HepG2 (cell line): ENCODE measurements around the gene ZFAND2A. TPM values are rescaled to one million over a fixed set of nuclear protein-coding genes. Genes with fewer than 3 reads are reported as not detected.
"Not testable (repeated sequence)": the region's sequence is repeated elsewhere in the genome, so short reads cannot be mapped to it uniquely, and the experiment has no call there.

ENCODE experiments used
- ATAC-seq: fragments of 200-7000 bp; cut with Tn5 transposase; 3 replicates; pipeline ENCODE4 v1.9.1; 2020; ENCODE audit warnings: mild to moderate bottlenecking, moderate library complexity
- BruUV-seq: library from RNA; stranded (reverse); fragments of 400-500 nt; replicated peaks from 2 replicates; lab custom pipeline; 2021; lab: Mats Ljungman, UMichigan
- CTCF ChIA-PET: fragments of 300-600 bp; formaldehyde crosslinking; extraction: SDS; loops from one replicate; lab custom pipeline; 2021; ENCODE audit warnings: low total read pairs, inconsistent platforms, low intra/inter-chr PET ratio; lab: Yijun Ruan, JAX
- POLR2A ChIA-PET: fragments of 350-600 bp; sonication (Branson Sonifier 250); formaldehyde crosslinking; loops from one replicate; lab custom pipeline; 2020; ENCODE audit warnings: antibody characterized with exemption, inconsistent platforms; lab: Yijun Ruan, JAX
- DNase-seq: peaks from one replicate; pipeline ENCODE4 v3.0.0-alpha.2; 2015; ENCODE audit warnings: low spot score
- FAIRE-seq: peaks from 3 replicates; lab custom pipeline; 2011; peaks lifted over from hg19 to GRCh38; lab: Jason Lieb, UNC
- H2AFZ ChIP-seq: one replicate; pipeline ENCODE4 v1.6.1; 2011; ENCODE audit warnings: low read length, inconsistent platforms
- H3K27ac ChIP-seq: fragments of 300-600 bp; 3 replicates; pipeline ENCODE4 v1.8.0; 2011; ENCODE audit warnings: mixed run types, mild to moderate bottlenecking, mixed read lengths, low read length, inconsistent platforms; ENCODE audit not compliant: insufficient read depth; ENCODE audit errors: extremely low read length
- H3K27me3 ChIP-seq, 2 experiments: fragments of 200-600 bp in 1 of 2; 2 replicates in 1 of 2; 3 replicates in 1 of 2; pipeline versions ENCODE4 v1.6.0 to v1.8.0; 2011; ENCODE audit warnings: low read length in 2 of 2, mild to moderate bottlenecking in 2 of 2, moderate library complexity in 2 of 2, inconsistent platforms in 1 of 2; ENCODE audit not compliant: insufficient read depth in 2 of 2, control insufficient read depth in 1 of 2
- H3K36me3 ChIP-seq, 2 experiments: fragments of 200-600 bp in 1 of 2; replicated peaks in 1 of 2; 2 replicates in 1 of 2; 3 replicates in 1 of 2; pipeline versions ENCODE4 v1.5.1 to v1.8.0; 2011; ENCODE audit warnings: low read length in 2 of 2, inconsistent platforms in 1 of 2; ENCODE audit not compliant: insufficient read depth in 2 of 2, control insufficient read depth in 1 of 2
- H3K4me1 ChIP-seq: 2 replicates; pipeline ENCODE4 v1.5.1; 2012; ENCODE audit warnings: low read length, inconsistent platforms; ENCODE audit not compliant: insufficient read depth
- H3K4me2 ChIP-seq: 2 replicates; pipeline ENCODE4 v1.6.0; 2011; ENCODE audit warnings: low read depth, low read length, inconsistent platforms
- H3K4me3 ChIP-seq, 3 experiments: fragments of 200-600 bp in 1 of 3; sonication (generic), shearing (Covaris generic) in 1 of 3; replicated peaks in 1 of 3; 2 replicates each; pipeline ENCODE4 v1.5.1; 2011 to 2016; ENCODE audit warnings: low read length in 3 of 3, inconsistent platforms in 2 of 3, low read depth in 2 of 3, mild to moderate bottlenecking in 2 of 3, control low read depth in 1 of 3, mixed read lengths in 1 of 3; ENCODE audit not compliant: insufficient read depth in 1 of 3
- H3K79me2 ChIP-seq: one replicate; pipeline ENCODE4 v1.6.1; 2011; ENCODE audit warnings: low read length, inconsistent platforms; ENCODE audit not compliant: insufficient read depth
- H3K9ac ChIP-seq: 2 replicates; pipeline ENCODE4 v1.6.0; 2011; ENCODE audit warnings: mild to moderate bottlenecking, low read depth, low read length, inconsistent platforms; ENCODE audit not compliant: insufficient read depth
- H3K9me3 ChIP-seq: 2 replicates; pipeline ENCODE4 v1.5.1; 2012; ENCODE audit warnings: mild to moderate bottlenecking, low read length
- H4K20me1 ChIP-seq: 2 replicates; pipeline ENCODE4 v1.6.0; 2011; ENCODE audit warnings: inconsistent platforms, mild to moderate bottlenecking, low read length, moderate library complexity; ENCODE audit not compliant: insufficient read depth
- ARHGAP35 ChIP-seq: sonication (generic); formaldehyde crosslinking; IDR thresholded peaks from 2 replicates; pipeline ENCODE4 v1.9.0; 2022; ENCODE audit warnings: mild to moderate bottlenecking, inconsistent platforms, moderate library complexity, missing genetic modification reagents, borderline replicate concordance
- KLF12 ChIP-seq: sonication (generic); formaldehyde crosslinking; IDR thresholded peaks from 2 replicates; pipeline ENCODE4 v1.4.0; 2020; ENCODE audit warnings: missing genetic modification reagents, borderline replicate concordance
- NONO ChIP-seq, 2 experiments: fragments of 450-650 bp in 1 of 2; sonication (generic) in 1 of 2; formaldehyde crosslinking in 1 of 2; IDR thresholded peaks in 1 of 2; conservative IDR thresholded peaks in 1 of 2; 2 replicates each; pipeline versions ENCODE4 v1.6.1 to v1.8.0; 2017 to 2022; ENCODE audit warnings: mild to moderate bottlenecking in 1 of 2, missing genetic modification reagents in 1 of 2, moderate library complexity in 1 of 2
- SAFB2 ChIP-seq: sonication (generic); formaldehyde crosslinking; IDR thresholded peaks from 2 replicates; pipeline ENCODE4 v1.5.1; 2020; ENCODE audit warnings: missing genetic modification reagents, low read depth, mild to moderate bottlenecking, borderline replicate concordance
- SRY ChIP-seq: sonication (generic); formaldehyde crosslinking; IDR thresholded peaks from 2 replicates; pipeline ENCODE4 v1.8.0; 2022; ENCODE audit warnings: mild to moderate bottlenecking, missing genetic modification reagents
- TARDBP ChIP-seq: sonication (generic); formaldehyde crosslinking; IDR thresholded peaks from 2 replicates; pipeline ENCODE4 v1.8.0; 2022; ENCODE audit warnings: mild to moderate bottlenecking, missing genetic modification reagents
- YEATS2 ChIP-seq: sonication (generic); formaldehyde crosslinking; IDR thresholded peaks from 2 replicates; pipeline ENCODE4 v1.4.0; 2020; ENCODE audit warnings: missing genetic modification reagents, borderline replicate concordance
- ZBTB42 ChIP-seq: sonication (generic); formaldehyde crosslinking; IDR thresholded peaks from 2 replicates; pipeline ENCODE4 v1.5.0; 2020; ENCODE audit warnings: mild to moderate bottlenecking, missing genetic modification reagents
- ZNF292 ChIP-seq: sonication (generic); formaldehyde crosslinking; IDR thresholded peaks from 2 replicates; pipeline ENCODE4 v1.8.1; 2022; ENCODE audit warnings: mild to moderate bottlenecking, low read depth, missing genetic modification reagents, borderline replicate concordance
- ZNF556 ChIP-seq: sonication (generic); formaldehyde crosslinking; IDR thresholded peaks from 2 replicates; pipeline ENCODE4 v1.4.0; 2020; ENCODE audit warnings: mild to moderate bottlenecking, missing genetic modification reagents, borderline replicate concordance
- ZNF563 ChIP-seq: sonication (generic); formaldehyde crosslinking; IDR thresholded peaks from 2 replicates; pipeline ENCODE4 v1.8.0; 2022; ENCODE audit warnings: mild to moderate bottlenecking, moderate library complexity, missing genetic modification reagents
- ZNF740 ChIP-seq: sonication (generic); formaldehyde crosslinking; IDR thresholded peaks from 2 replicates; pipeline ENCODE4 v1.4.0; 2020; ENCODE audit warnings: missing genetic modification reagents
- ZNF770 ChIP-seq: sonication (generic); formaldehyde crosslinking; IDR thresholded peaks from 2 replicates; pipeline ENCODE4 v1.5.0; 2020; ENCODE audit warnings: mild to moderate bottlenecking, missing genetic modification reagents
- ZNF883 ChIP-seq: sonication (generic); formaldehyde crosslinking; IDR thresholded peaks from 2 replicates; pipeline ENCODE4 v1.5.1; 2020; ENCODE audit warnings: mild to moderate bottlenecking, missing genetic modification reagents; ENCODE audit errors: not compliant biosample characterization
- WGBS: methylation state at CpG from one replicate; pipeline ENCODE4 v1.1.6; 2017; ENCODE audit warnings: low lambda C conversion rate; 5-methylcytosine and 5-hydroxymethylcytosine counted together
- in situ Hi-C: cut with HindIII; loops from 2 replicates; pipeline ENCODE4 v1.10.0; 2017; ENCODE audit warnings: low pct_unique_long_range_greater_than_20kb; ENCODE audit not compliant: extremely low pct_ligation_motif_present
- intact Hi-C: fragments of 100-400 bp; cut with micrococcal nuclease; formaldehyde crosslinking; loops from one replicate; pipeline ENCODE4 v1.10.0; 2022; ENCODE audit not compliant: unreplicated experiment
- polyA plus RNA-seq, 8 experiments: library from polyadenylated mRNA; depleted of rRNA in 3 of 8; stranded (reverse) in 7 of 8; unstranded in 1 of 8; fragments of >200 nt; fragmentation: Illumina TruSeq in 4 of 8; extraction: Trizol in 4 of 8; gene quantifications; 2 replicates each; pipeline versions ENCODE4 v1.2.1 to v1.2.3, GENCODE V29; 2011 to 2016; ENCODE audit warnings: low read depth in 4 of 8, missing spikeins in 1 of 8, mixed read lengths in 1 of 8; ENCODE audit not compliant: insufficient read depth in 1 of 8
- total RNA-seq, 5 experiments: library from RNA; depleted of rRNA; stranded (reverse); fragments of >200 nt; fragmentation: Illumina TruSeq; extraction: Trizol; gene quantifications; 2 replicates each; pipeline ENCODE4 v1.2.3, GENCODE V29; 2016; ENCODE audit warnings: low read depth in 1 of 5

The ZFAND2A gene
- total and polyA plus RNA-seq, 2 of the 13 experiments (the other 11 are each of a cell fraction or from before 2014, with no cell fraction given), result 140 to 153 TPM

- TF ChIP-seq ZNF770 (CRISPR knock-in tag) (peak; percentile 10), SAFB2 (0 out of 2 replicates have a peak, but pooled peaks have one; percentile 8), YEATS2 (CRISPR knock-in tag) (peak; percentile 87; the same call in 1 of the 2 replicates), ZNF563 (peak; percentile 65; the same call in 1 of the 2 replicates), ZNF883 (CRISPR knock-in tag) (peak; percentile 26)
These were observed at the start of gene ZFAND2A (continued) for GRCh38 chr7:1159891-1160669.

GRCh38 chr7:1209097-1209496 lies 49.1 kb upstream of the ZFAND2A start:
- no peak overlapping the region for H3K4me2 ChIP-seq
- FAIRE-seq, result no peak
- POLR2A ChIA-PET, result no interaction called here
- no peak overlapping the region for H3K9ac ChIP-seq
- no peaks in the 10 kb centered on the region for H4K20me1 ChIP-seq
- BruUV-seq, result no TSS peak
- H3K27me3 ChIP-seq, result peaks cover 11 to 60% of the 10 kb centered on the region in 2 experiments
- 9% methylated on average over 11 of the region's 14 CpGs for WGBS
- CTCF ChIA-PET, result no interaction called here
- TF ChIP-seq ZNF740 (CRISPR knock-in tag) (no peak), NONO (IDR thresholded peaks at IDR 0.05) (no peak), NONO (CRISPR knock-in tag; conservative IDR thresholded peaks at IDR 0.05) (no peak), ZBTB42 (CRISPR knock-in tag) (no peak), ZNF556 (no peak), ZNF292 (no peak), TARDBP (no peak), ARHGAP35 (CRISPR knock-in tag) (no peak), KLF12 (no peak), SRY (CRISPR knock-in tag) (no peak)
- H3K9me3 ChIP-seq, result no peaks in the 10 kb centered on the region
- in situ Hi-C loops, result no loop called here
- no peak overlapping the region for H2AFZ ChIP-seq
- no peak for ATAC-seq
- intact Hi-C loops, result no loop called here
- H3K79me2 ChIP-seq, result no peaks in the 10 kb centered on the region
- no peak overlapping the region for H3K4me3 ChIP-seq
- H3K27ac ChIP-seq, result no peak overlapping the region
- no peak for DNase-seq
- H3K4me1 ChIP-seq, result no peaks in the 10 kb centered on the region
- H3K36me3 ChIP-seq, result no peaks in the 10 kb centered on the region

- CTCF ChIA-PET, FAIRE-seq, H3K36me3 ChIP-seq, H3K9ac ChIP-seq, H4K20me1 ChIP-seq, H3K27ac ChIP-seq, POLR2A ChIA-PET, intact Hi-C loops, H3K4me3 ChIP-seq, ATAC-seq, H3K9me3 ChIP-seq, H3K79me2 ChIP-seq, H3K4me1 ChIP-seq, H2AFZ ChIP-seq, BruUV-seq, H3K4me2 ChIP-seq, DNase-seq, in situ Hi-C loops: not testable (repeated sequence)
- WGBS, result 29% methylated on average over 7 of the region's 7 CpGs
- peaks cover 2 to 57% of the 10 kb centered on the region in 2 experiments; a peak in 4 of 5 replicates for H3K27me3 ChIP-seq
These were observed 45.7 kb upstream of the ZFAND2A start for GRCh38 chr7:1205742-1206141.
